K562 (cell line): ENCODE measurements around the gene ATAD2B. TPM values are rescaled to one million over a fixed set of nuclear protein-coding genes. Genes with fewer than 3 reads are reported as not detected.
A peak's percentile ranks its signal among the peaks of the same experiment; 100 is the strongest.

Source experiments
- ARID2 ChIP-seq: fragments of 450-650 bp; IDR thresholded peaks from 2 replicates; pipeline ENCODE4 v1.6.1; 2017; ENCODE audit warnings: antibody characterized with exemption, mild to moderate bottlenecking
- CXXC5 ChIP-seq: fragments of 250-450 bp; sonication (Bioruptor Pico); IDR thresholded peaks from 2 replicates; pipeline ENCODE4 v1.8.0; 2022; ENCODE audit warnings: inconsistent platforms, mild to moderate bottlenecking, moderate library complexity
- JUNB ChIP-seq: fragments of 450-650 bp; formaldehyde crosslinking; conservative IDR thresholded peaks from 2 replicates; pipeline ENCODE4 v1.4.0; 2020; ENCODE audit warnings: mild to moderate bottlenecking
- L3MBTL2 ChIP-seq: fragments of 450-650 bp; IDR thresholded peaks from 2 replicates; pipeline ENCODE4 v1.6.1; 2016; ENCODE audit warnings: mild to moderate bottlenecking, moderate library complexity
- LARP7 ChIP-seq: fragments of 450-650 bp; IDR thresholded peaks from 2 replicates; pipeline ENCODE4 v1.6.1; 2016
- PHF8 ChIP-seq: fragments of 200-600 bp; sonication (generic); IDR thresholded peaks from 2 replicates; pipeline ENCODE4 v1.6.1; 2012; ENCODE audit warnings: mixed run types, mild to moderate bottlenecking, inconsistent platforms, low read length, moderate library complexity, borderline replicate concordance
- RBFOX2 ChIP-seq: fragments of 200-400 bp; formaldehyde crosslinking; IDR thresholded peaks from 2 replicates; pipeline ENCODE4 v1.6.1; 2017; ENCODE audit warnings: low read depth, mild to moderate bottlenecking, low read length, moderate library complexity
- REST ChIP-seq, 2 experiments: fragments of 450-650 bp; formaldehyde crosslinking in 1 of 2; IDR thresholded peaks; 2 replicates each; pipeline versions ENCODE4 v1.4.0 to v1.6.1; 2014 to 2020; ENCODE audit warnings: mild to moderate bottlenecking in 2 of 2, borderline replicate concordance in 1 of 2, low read depth in 1 of 2
- SIN3B ChIP-seq: fragments of 450-650 bp; IDR thresholded peaks from 2 replicates; pipeline ENCODE4 v1.6.1; 2017; ENCODE audit warnings: low read depth, mild to moderate bottlenecking, moderate library complexity
- ZBTB1 ChIP-seq: sonication (generic); formaldehyde crosslinking; IDR thresholded peaks from 2 replicates; pipeline ENCODE4 v1.8.1; 2023; ENCODE audit warnings: missing genetic modification reagents, low read depth, mild to moderate bottlenecking, borderline replicate concordance
- ZBTB17 ChIP-seq: fragments of 450-650 bp; formaldehyde crosslinking; IDR thresholded peaks from 2 replicates; pipeline ENCODE4 v1.4.0; 2020; ENCODE audit warnings: mild to moderate bottlenecking
- ZFX ChIP-seq: sonication (generic); formaldehyde crosslinking; IDR thresholded peaks from 2 replicates; pipeline ENCODE4 v1.8.0; 2022; ENCODE audit warnings: mild to moderate bottlenecking, missing genetic modification reagents, moderate library complexity
- ZNF134 ChIP-seq: fragments of 250-450 bp; sonication (Bioruptor Pico); conservative IDR thresholded peaks from 2 replicates; pipeline ENCODE4 v1.4.0; 2020
- ZNF668 ChIP-seq: fragments of 250-450 bp; sonication (Bioruptor Pico); IDR thresholded peaks from 2 replicates; pipeline ENCODE4 v1.8.0; 2022; ENCODE audit warnings: mild to moderate bottlenecking, inconsistent platforms
- polyA plus RNA-seq, 8 experiments: library from polyadenylated mRNA; depleted of rRNA in 4 of 8; stranded (reverse) in 5 of 8; unstranded in 3 of 8; fragments of >200 nt; fragmentation: Nextera tagmentation in 2 of 8; fragmentation: Illumina TruSeq in 1 of 8; extraction: Ambion mirVana in 2 of 8; extraction: Trizol in 1 of 8; gene quantifications; 2 replicates each; pipeline versions ENCODE4 v1.2.1 to v1.2.3, GENCODE V29; 2011 to 2014; ENCODE audit warnings: inconsistent platforms in 1 of 8, missing spikeins in 1 of 8
- total RNA-seq, 7 experiments: library from RNA; depleted of rRNA in 6 of 7; stranded (reverse); fragments of >200 nt in 6 of 7; fragmentation: Illumina TruSeq in 2 of 7; extraction: Trizol in 2 of 7; gene quantifications; 2 replicates each; pipeline versions ENCODE4 v1.2.1 to v1.2.3, GENCODE V29; 2011 to 2021; ENCODE audit warnings: low replicate concordance in 1 of 7
- TF ChIP-seq, protein P1 (sequence below): sonication (generic); formaldehyde crosslinking; IDR thresholded peaks from 2 replicates; pipeline ENCODE4 v1.8.0; 2022; ENCODE audit warnings: mild to moderate bottlenecking, low read depth, missing genetic modification reagents

Gene ATAD2B
- total and polyA plus RNA-seq, 9 of the 15 experiments (the other 6 are each of a cell fraction or from before 2014, with no cell fraction given), result 3.2 to 21.6 (median 11.4) TPM

GRCh38 chr2:23939987-23940717 lies 13.2 kb upstream of the ATAD2B start, which contains the start of gene UBXN2A (continued):
- TF ChIP-seq REST (IDR thresholded peaks at IDR 0.05; ENCODE audit: borderline replicate concordance) (peak; percentile 22; the same call in 1 of the 2 replicates), REST (CRISPR knock-in tag; IDR thresholded peaks at IDR 0.05; ENCODE audit: low read depth) (peak; percentile 68), JUNB (no peak), ARID2 (0 out of 2 replicates have a peak, but pooled peaks have one; percentile 6), ZBTB1 (CRISPR knock-in tag) (0 out of 2 replicates have a peak, but pooled peaks have one; percentile 50), RBFOX2 (peak; percentile 94), SIN3B (peak; percentile 70), ZNF134 (CRISPR knock-in tag) (0 out of 2 replicates have a peak, but pooled peaks have one; percentile 6), PHF8 (peak; percentile 96), ZBTB17 (peak; percentile 50; the same call in 1 of the 2 replicates), L3MBTL2 (peak; percentile 86), CXXC5 (CRISPR knock-in tag) (peak; percentile 86), ZFX (CRISPR knock-in tag) (peak; percentile 85), ZNF668 (CRISPR knock-in tag) (no peak), LARP7 (peak; percentile 43; the same call in 1 of the 2 replicates)
- TF ChIP-seq, protein P1, sequence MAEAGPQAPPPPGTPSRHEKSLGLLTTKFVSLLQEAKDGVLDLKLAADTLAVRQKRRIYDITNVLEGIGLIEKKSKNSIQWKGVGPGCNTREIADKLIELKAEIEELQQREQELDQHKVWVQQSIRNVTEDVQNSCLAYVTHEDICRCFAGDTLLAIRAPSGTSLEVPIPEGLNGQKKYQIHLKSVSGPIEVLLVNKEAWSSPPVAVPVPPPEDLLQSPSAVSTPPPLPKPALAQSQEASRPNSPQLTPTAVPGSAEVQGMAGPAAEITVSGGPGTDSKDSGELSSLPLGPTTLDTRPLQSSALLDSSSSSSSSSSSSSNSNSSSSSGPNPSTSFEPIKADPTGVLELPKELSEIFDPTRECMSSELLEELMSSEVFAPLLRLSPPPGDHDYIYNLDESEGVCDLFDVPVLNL (CRISPR knock-in tag), result no peak
